GM19468 (cell line): ENCODE measurements around the gene CASP1.

Experiments
- ATAC-seq: cut with Tn5 transposase; IDR thresholded peaks from one replicate; pipeline ENCODE4 v1.9.1; 2021; ENCODE audit warnings: mild to moderate bottlenecking, moderate library complexity, moderate number of reproducible peaks; ENCODE audit not compliant: unreplicated experiment; ENCODE audit errors: extremely low read depth

CASP1 gene

GRCh38 chr11:104995001-104995408 lies 39.9 kb downstream of the CASP1 start:
- no peak for ATAC-seq

- ATAC-seq = no peak
Observed at GRCh38 chr11:104992781-104993180, 42.2 kb downstream of the CASP1 start.

- ATAC-seq = no peak
Observed at GRCh38 chr11:104991994-104992393, 43.0 kb downstream of the CASP1 start.

GRCh38 chr11:104984808-104985207 lies 50.1 kb downstream of the CASP1 start:
- no peak for ATAC-seq

GRCh38 chr11:104979839-104980238 lies 55.1 kb downstream of the CASP1 start:
- ATAC-seq = no peak
